Brain microvascular endothelial cell (primary cell): Measurements from ENCODE around the gene LMNB1.
"Not testable (repeated sequence)": the region's sequence is repeated elsewhere in the genome, so short reads cannot be mapped to it uniquely, and the experiment has no call there.

Experiments used
- DNase-seq: peaks from one replicate; pipeline ENCODE4 v3.0.0-alpha.2; 2020
- H3K27ac ChIP-seq: fragments of 250-450 bp; sonication (Bioruptor Pico); 2 replicates; pipeline ENCODE4 v1.5.1; 2020; ENCODE audit warnings: mild to moderate bottlenecking, moderate library complexity
- H3K27me3 ChIP-seq: fragments of 250-450 bp; sonication (Bioruptor Pico); replicated peaks from 2 replicates; pipeline ENCODE4 v1.5.1; 2020; ENCODE audit warnings: mild to moderate bottlenecking
- H3K36me3 ChIP-seq: fragments of 250-450 bp; sonication (Bioruptor Pico); replicated peaks from 2 replicates; pipeline ENCODE4 v1.5.1; 2020; ENCODE audit warnings: mild to moderate bottlenecking
- H3K4me3 ChIP-seq: 2 replicates; pipeline ENCODE4 v1.5.1; 2011; ENCODE audit warnings: low read depth, mild to moderate bottlenecking, control low read depth, low read length, moderate library complexity
- CTCF ChIP-seq: IDR thresholded peaks from 2 replicates; pipeline ENCODE4 v1.5.1; 2011; ENCODE audit warnings: low read depth, mild to moderate bottlenecking, moderate library complexity, low read length, control low read depth, inconsistent platforms; ENCODE audit errors: missing control alignments
- in situ Hi-C: cut with HindIII; loops from 2 replicates; pipeline ENCODE4 v1.10.0; 2017; ENCODE audit warnings: low sequenced_read_pairs, low pct_ligation_motif_present

Gene LMNB1

GRCh38 chr5:126776499-126777256 is at the start of gene LMNB1:
Gene LMNB1, plus strand, starts transcription at chr5:126777136. Its CDS starts 373 bp downstream, at chr5:126777509.
- in situ Hi-C loops: no loop called here
- H3K36me3 ChIP-seq: no peaks in the 10 kb centered on the region
- TF ChIP-seq CTCF: no peak
- peak within 1 kb of the TSS; percentile 93 for H3K4me3 ChIP-seq
- peak; percentile 86 for DNase-seq
- peak within 1 kb of the TSS; percentile 46 for H3K27ac ChIP-seq
- no peaks in the 10 kb centered on the region for H3K27me3 ChIP-seq

GRCh38 chr5:126732716-126733115 is 44.2 kb upstream of the LMNB1 start:
- no peak for TF ChIP-seq CTCF
- no peak for DNase-seq
- in situ Hi-C loops: no loop called here
- no peak overlapping the region for H3K27ac ChIP-seq
- H3K4me3 ChIP-seq: no peak overlapping the region
- no peaks in the 10 kb centered on the region for H3K36me3 ChIP-seq
- no peaks in the 10 kb centered on the region for H3K27me3 ChIP-seq

GRCh38 chr5:126734573-126734972 is 42.4 kb upstream of the LMNB1 start:
- H3K4me3 ChIP-seq, in situ Hi-C loops, DNase-seq, H3K27ac ChIP-seq, H3K36me3 ChIP-seq, H3K27me3 ChIP-seq: not testable (repeated sequence)

- in situ Hi-C loops: no loop called here
- TF ChIP-seq CTCF: no peak
- Histone ChIP-seq H3K4me3 (no peak overlapping the region), H3K27ac (no peak overlapping the region), H3K36me3 (no peaks in the 10 kb centered on the region), H3K27me3 (no peaks in the 10 kb centered on the region)
- DNase-seq: no peak
These were observed 40.8 kb upstream of the LMNB1 start for GRCh38 chr5:126736141-126736540.

GRCh38 chr5:126741361-126741760 is 35.6 kb upstream of the LMNB1 start:
- no peak overlapping the region for H3K27ac ChIP-seq
- H3K4me3 ChIP-seq: no peak overlapping the region
- in situ Hi-C loops: no loop called here
- H3K27me3 ChIP-seq: no peaks in the 10 kb centered on the region
- DNase-seq: no peak
- peak; percentile 16 for TF ChIP-seq CTCF
- no peaks in the 10 kb centered on the region for H3K36me3 ChIP-seq

- no peaks in the 10 kb centered on the region for H3K27me3 ChIP-seq
- H3K4me3 ChIP-seq: no peak overlapping the region
- no peak for TF ChIP-seq CTCF
- H3K27ac ChIP-seq: no peak overlapping the region
- H3K36me3 ChIP-seq: no peaks in the 10 kb centered on the region
- in situ Hi-C loops: no loop called here
- DNase-seq: no peak
These were observed 34.5 kb upstream of the LMNB1 start for GRCh38 chr5:126742425-126742824.
